Measurements from ENCODE around the gene EMX2.

EMX2 gene

DNA sequence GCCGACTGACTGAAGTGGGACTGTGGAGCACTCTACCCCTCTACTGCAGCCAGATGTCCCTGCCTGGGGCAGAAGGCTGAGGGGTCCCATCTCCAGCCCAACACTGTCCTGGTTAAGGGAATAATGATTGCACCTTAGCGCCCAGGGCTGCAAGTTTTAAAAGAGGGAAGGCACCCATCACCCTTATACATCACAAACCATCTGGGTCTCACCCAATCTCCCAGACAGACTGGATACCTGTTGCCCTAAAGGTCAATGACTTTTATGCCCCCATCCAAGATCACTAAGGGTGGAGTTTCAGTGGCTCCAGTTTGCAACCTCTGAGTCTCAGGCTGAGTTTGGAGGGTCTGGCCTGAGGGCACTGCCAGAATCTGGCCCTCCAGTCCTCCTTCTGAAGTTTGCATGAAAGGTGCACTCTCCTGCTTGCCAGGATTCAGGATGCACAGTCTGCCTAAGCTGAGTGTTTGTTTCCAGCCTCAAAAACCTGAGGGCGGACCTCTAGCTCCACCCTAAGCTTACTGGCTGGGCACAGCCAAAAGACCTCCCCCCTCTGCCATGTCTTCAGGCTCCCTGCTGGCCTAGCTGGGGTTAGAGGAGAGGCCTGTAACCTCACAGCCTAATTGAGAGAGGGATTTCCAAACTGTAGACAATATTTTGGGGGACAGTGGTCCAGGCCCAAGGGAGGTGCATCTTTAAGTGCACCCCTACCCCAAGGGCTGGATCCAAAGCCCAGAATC is 2.5 kb upstream of the EMX2 start:
- no peak for DNase-seq (ENCODE audit: low read depth)
- TF ChIP-seq, protein P1, sequence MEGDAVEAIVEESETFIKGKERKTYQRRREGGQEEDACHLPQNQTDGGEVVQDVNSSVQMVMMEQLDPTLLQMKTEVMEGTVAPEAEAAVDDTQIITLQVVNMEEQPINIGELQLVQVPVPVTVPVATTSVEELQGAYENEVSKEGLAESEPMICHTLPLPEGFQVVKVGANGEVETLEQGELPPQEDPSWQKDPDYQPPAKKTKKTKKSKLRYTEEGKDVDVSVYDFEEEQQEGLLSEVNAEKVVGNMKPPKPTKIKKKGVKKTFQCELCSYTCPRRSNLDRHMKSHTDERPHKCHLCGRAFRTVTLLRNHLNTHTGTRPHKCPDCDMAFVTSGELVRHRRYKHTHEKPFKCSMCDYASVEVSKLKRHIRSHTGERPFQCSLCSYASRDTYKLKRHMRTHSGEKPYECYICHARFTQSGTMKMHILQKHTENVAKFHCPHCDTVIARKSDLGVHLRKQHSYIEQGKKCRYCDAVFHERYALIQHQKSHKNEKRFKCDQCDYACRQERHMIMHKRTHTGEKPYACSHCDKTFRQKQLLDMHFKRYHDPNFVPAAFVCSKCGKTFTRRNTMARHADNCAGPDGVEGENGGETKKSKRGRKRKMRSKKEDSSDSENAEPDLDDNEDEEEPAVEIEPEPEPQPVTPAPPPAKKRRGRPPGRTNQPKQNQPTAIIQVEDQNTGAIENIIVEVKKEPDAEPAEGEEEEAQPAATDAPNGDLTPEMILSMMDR (conservative IDR thresholded peaks at IDR 0.05; ENCODE audit: control insufficient read depth, insufficient read depth, low read depth, low read length): no peak
- H3K4me3 ChIP-seq (ENCODE audit: control insufficient read depth, low read depth, low read length): no peak overlapping the region

DNA sequence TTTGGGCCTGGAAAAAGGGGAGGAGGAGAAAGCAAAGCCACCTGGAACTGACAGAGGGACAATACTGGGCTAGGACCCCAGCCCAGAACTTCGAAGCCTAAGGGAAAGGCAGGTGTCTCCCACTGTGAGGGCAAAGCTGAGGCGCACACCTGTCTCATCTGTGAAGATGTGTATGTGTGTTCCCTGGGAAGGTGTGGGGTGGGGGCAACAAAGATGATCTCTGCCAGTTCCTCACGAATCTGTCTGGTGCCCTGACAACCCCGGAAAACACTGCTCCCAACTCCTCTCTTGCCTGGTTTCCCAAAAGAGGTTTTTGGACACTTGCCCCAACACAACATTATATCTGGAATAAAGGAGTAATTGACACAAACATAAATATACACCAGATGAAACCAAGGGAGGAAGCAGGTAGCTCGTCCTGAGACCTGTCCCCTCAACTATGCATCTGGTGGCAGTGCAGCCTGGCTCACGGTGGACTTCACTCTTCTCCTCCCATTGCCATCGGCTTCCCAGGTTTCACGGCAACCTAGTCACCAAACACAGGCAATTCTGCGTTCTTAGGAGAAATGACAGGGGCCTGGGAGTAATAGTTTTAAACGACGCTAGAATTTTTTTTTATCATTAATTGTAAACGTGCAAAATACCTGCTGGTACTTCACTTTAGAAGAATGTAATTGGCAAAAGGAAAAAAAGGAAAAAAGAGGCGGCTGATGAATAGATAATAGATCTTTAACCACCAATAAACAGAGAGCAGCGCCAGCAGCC is 1.7 kb upstream of the EMX2 start:
- TF ChIP-seq, protein P1 (conservative IDR thresholded peaks at IDR 0.05; ENCODE audit: control insufficient read depth, insufficient read depth, low read depth, low read length): no peak
- no peak for DNase-seq (ENCODE audit: low read depth)
- peak overlapping the region; percentile 13 for H3K4me3 ChIP-seq (ENCODE audit: control insufficient read depth, low read depth, low read length)

DNA sequence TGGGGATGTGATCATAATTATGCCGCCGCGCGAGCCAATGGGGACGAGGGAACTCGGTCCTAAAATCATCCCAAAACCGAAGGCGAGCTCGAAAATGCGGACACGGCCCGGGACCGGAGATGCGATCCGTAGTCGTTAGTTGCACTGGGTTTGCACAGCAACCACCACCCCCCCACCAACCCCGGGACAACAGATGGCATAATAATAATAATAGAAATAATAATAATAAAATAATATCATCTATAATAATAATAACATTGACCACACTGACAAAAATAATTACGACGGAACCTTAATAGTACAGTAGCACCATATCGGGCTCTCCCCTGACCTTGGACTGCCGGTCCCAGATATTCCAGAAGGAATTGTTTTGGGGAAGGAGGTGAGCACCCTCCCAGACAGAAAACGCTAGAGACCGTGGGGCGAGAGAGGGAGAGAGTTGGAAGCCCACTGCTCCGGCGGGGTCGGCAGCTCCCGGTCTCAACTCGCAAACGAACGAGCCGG is 1.1 kb upstream of the EMX2 start:
- peak overlapping the region; percentile 62 for H3K4me3 ChIP-seq (ENCODE audit: control insufficient read depth, low read depth, low read length)
- DNase-seq (ENCODE audit: low read depth): peak; percentile 82
- TF ChIP-seq, protein P1 (conservative IDR thresholded peaks at IDR 0.05; ENCODE audit: control insufficient read depth, insufficient read depth, low read depth, low read length): no peak

DNA sequence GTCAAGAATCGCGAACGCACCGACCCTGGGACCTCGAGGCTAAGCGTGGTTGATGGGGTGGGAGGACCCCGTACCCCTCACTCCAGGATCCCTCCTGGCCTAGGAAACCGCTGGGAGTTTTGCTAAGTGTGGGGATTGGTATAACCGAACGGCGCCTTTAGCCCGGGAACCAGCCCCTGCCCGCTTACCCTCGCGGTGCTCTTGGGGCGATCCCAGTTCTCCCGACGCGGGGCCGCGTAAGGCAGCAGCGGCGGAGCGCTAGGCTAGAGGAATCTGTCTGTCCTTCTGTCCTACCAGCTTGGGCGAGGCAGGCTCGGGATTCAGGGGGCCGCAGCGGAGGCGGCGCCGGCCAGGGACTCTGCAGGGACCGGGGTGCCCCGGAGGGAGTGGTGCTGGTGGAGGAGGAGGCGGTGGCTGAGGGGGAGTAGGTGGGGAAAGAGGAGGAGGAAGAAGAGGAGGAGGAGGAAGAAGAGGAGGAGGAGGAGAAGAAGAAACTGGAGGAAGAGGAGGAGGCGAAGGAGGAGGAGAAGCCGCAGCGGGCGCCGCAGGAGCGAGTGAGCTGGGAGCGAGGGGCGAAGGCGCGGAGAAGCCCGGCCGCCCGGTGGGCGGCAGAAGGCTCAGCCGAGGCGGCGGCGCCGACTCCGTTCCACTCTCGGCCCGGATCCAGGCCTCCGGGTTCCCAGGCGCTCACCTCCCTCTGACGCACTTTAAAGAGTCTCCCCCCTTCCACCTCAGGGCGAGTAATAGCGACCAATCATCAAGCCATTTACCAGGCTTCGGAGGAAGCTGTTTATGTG is 439 bp upstream of the EMX2 start:
- H3K4me3 ChIP-seq (ENCODE audit: control insufficient read depth, low read depth, low read length): peak overlapping the region; percentile 62
- peak; percentile 91 for DNase-seq (ENCODE audit: low read depth)
- TF ChIP-seq, protein P1 (conservative IDR thresholded peaks at IDR 0.05; ENCODE audit: control insufficient read depth, insufficient read depth, low read depth, low read length): no peak

DNA sequence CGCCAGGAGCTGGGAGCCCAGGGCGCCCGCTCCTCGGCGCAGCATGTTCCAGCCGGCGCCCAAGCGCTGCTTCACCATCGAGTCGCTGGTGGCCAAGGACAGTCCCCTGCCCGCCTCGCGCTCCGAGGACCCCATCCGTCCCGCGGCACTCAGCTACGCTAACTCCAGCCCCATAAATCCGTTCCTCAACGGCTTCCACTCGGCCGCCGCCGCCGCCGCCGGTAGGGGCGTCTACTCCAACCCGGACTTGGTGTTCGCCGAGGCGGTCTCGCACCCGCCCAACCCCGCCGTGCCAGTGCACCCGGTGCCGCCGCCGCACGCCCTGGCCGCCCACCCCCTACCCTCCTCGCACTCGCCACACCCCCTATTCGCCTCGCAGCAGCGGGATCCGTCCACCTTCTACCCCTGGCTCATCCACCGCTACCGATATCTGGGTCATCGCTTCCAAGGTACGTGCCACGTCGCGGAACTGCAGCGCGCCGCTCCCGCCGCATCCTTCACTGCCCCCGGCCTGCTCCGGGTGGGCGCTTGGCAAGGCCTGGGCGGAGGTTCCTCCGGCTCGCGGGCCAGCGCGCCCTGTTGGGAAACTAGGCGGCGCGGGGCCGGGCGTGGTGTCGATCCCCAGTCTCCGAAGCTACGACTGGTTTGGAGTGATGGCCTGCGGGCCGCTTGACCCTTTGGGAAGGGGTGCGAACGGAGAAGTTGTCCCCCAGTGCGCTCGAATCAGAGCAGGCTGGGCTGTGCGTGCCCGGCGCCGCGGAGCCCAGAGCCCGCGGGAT is 868 bp downstream of the EMX2 start:
- no peak for DNase-seq (ENCODE audit: low read depth)
- peak overlapping the region; percentile 62 for H3K4me3 ChIP-seq (ENCODE audit: control insufficient read depth, low read depth, low read length)
- TF ChIP-seq, protein P1 (conservative IDR thresholded peaks at IDR 0.05; ENCODE audit: control insufficient read depth, insufficient read depth, low read depth, low read length): no peak

Measured in fibroblast of mammary gland (primary cell).